ENCODE results near the gene TRIP13. TPM values are rescaled to one million over a fixed set of nuclear protein-coding genes. Genes with fewer than 3 reads are reported as not detected.

TRIP13 gene
- total RNA-seq, 1 donor, result 4.8 TPM

DNA sequence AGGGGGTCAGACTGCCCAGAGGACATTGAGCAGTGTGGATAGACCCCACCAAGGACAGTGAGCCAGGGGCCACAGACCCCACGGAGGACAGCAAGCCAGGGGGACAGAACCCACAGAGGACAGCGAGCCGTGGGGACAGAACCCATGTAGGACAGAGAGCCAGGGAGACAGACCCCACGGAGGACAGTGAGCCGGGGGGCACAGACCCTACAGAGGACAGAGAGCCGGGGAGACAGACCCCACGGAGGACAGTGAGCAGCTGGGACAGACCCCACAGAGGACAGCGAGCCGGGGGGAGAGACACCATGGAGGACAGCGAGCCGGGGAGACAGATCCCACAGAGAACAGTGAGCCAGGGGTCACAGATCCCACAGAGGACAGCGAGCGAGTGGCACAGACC is 38.5 kb upstream of the TRIP13 start:
- no peak for DNase-seq (ENCODE audit: low read depth in 2 of 3, low spot score in 2 of 3)

DNA sequence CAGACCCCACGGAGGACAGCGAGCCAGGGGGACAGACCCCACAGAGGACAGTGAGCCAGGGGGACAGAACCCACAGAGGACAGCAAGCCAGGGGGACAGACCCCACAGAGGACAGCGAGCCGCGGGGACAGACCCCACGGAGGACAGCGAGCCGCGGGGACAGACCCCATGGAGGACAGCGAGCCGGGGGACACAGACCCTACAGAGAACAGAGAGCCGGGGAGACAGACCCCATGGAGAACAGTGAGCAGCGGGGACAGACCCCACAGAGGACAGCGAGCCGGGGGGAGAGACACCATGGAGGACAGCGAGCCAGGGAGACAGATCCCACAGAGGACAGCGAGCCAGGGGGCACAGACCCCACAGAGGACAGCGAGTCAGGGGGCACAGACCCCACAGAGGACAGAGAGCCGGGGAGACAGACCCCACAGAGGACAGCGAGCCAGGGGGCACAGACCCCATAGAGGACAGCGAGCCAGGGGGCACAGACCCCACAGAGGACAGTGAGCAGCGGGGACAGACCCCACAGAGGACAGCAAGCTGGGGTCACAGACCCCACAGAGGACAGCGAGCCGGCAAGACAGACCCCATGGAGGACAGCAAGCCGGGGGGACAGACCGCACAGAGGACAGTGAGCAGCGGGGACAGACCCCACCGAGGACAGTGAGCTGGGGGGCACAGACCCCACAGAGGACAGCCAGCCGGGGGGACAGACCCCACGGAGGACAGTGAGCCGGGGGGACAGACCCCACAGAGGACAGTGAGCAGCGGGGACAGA is 37.5 kb upstream of the TRIP13 start:
- DNase-seq (ENCODE audit: low read depth in 2 of 3, low spot score in 2 of 3), result no peak

DNA sequence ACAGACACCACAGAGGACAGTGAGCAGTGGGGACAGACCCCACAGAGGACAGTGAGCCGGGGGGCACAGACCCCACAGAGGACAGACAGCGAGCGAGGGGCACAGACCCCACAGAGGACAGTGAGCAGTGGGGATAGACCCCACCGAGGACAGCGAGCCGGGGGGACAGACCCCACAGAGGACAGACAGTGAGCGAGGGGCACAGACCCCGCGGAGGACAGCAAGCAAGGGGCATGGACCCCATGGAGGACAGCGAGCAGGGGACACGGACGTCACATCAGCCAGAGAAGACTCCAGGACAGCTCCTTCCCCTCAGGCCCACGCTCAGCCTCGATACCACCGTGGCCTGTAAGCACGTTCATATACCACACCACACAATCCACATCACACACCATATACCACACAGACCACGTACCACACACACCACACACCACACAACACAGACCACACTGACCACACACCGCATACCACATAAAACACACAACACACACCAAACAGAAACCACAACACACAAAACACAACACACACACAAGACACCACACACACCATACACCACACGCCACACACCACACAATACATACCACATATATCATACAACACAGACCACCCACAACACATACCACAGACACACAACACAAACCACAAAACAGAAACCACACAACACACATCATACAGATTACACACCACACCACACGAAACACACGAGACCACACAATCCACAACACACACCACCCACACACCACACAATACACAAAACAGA is 36.7 kb upstream of the TRIP13 start:
- DNase-seq (ENCODE audit: low read depth in 2 of 3, low spot score in 2 of 3), result peak in 1 of 3 donors; percentile 7

DNA sequence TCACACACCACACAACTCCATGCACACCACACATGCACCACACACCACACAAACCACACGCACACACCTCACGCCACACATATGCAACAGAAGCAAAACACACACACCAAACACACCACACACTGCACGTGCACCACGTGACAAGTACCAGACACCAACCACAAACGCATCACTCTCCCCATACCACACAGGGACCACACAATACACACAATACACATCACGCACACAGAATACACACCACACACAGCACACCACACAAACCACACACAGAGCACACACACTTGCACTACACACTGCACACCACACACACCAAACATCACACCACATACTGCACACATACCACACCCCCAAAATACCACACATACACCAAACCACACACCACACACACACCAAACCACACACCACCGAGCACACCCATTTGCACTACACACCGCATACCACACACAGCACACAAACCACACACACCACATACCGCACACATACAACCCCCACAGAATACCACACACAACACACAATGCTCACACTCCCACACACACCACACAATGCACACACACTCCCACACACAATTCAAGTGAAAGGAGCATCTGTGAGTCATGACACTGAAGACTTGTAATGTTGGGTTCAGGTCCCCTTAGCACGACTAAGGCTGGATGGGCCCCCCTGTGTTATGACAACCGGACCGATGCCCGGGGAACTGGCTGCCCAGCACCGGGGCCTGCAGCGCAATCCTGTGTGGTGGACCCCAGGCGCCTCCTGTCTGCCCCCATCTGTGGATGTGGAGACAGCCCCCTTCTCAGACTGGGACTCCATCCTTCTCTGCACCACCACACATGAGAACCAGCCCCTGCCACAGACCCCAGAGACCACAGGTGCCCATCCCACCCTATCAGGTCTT is 35.9 kb upstream of the TRIP13 start:
- DNase-seq (ENCODE audit: low read depth in 2 of 3, low spot score in 2 of 3), result no peak

DNA sequence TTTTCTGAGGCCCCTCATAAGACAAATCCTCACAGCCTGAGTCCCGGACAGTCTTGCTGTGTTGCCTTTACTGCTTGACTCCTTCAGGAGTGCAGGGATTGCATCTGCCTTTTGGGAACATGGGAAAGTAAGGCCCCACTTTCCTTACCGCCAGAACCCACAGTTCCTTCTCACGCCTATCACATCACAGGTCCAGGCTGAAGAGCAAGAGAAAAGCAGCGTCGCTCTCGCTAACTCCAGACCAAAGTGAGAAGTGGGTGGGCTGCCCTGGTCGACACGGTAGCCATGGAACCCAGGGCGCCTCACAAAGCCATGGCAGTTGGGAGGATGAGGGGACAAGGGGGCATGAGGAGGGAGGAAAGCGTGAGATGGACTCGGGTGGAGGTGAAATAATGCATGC is 34.0 kb upstream of the TRIP13 start:
- no peak for DNase-seq (ENCODE audit: low read depth in 2 of 3, low spot score in 2 of 3)

DNA sequence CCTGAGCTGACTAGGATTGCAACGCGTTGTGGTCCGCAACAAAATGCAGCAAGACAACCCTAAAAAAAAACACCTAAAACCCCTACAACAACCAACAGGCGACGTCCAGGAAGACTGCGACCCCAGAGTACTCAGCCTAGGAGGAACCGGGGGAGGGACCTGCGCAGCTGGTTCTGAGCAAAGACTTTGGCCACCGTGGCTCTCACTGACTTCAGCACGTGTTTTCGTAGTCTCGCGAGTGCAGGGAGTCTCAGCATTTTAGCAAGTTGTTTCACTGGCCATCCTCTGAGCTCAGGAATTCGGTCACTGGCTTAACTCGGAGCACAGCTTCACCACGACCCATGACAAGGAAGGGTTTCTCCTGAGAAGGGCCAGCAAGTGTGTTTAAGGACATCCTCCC is 33.3 kb upstream of the TRIP13 start:
- DNase-seq (ENCODE audit: low read depth in 2 of 3, low spot score in 2 of 3), result no peak

DNA sequence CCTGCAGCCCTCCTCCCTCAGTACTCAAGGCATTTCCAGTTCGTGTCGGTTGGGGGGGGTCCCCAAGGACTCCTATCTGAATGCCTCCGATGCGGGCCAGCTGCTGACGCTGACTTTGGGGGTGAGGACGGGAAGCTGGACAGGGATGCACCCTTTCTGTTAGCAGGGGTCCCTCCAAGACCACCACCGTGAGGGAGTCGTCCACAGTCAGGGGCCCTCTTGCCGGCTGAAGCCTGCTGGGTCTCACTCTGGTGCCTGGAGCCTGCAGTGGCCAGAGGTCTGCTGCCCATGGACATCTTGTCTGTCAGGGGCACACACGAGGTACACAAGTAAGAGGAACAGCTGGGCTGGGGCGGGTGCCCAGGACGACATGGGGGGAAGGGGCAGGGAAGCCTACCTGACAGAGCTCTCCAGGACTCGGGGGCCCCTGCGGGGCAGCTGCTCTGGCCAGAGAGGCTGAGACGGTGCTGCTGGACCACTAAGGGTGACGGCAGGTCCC is 32.8 kb upstream of the TRIP13 start:
- no peak for DNase-seq (ENCODE audit: low read depth in 2 of 3, low spot score in 2 of 3)

DNA sequence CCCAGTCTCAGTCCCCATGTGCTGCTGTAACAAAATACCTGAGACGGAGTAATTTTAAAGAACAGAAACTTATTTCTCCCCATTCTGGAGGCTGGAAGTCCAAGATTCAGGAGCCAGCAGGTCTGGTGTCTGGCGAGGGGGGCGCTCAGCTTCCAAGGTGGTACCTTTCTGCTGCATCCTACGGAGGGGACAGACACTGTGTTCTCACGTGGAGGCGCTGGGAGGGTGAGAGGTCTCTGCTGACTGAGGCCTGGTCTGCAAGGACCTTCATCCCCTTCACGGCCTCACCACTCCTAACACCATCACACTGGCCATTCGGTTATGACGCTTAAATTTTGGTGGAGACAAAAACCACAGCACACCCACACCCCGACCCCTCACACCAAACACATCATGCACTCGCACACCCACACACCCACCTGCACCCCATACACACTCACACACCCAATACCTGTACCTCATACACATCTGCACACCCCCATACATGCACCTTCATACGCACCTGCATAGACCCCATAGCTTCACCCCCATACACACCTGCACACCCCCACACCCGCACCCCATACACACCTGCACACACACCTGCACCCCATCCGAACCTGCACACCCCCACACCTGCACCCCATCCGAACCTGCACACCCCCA is 32.1 kb upstream of the TRIP13 start:
- DNase-seq (ENCODE audit: low read depth in 2 of 3, low spot score in 2 of 3), result no peak

DNA sequence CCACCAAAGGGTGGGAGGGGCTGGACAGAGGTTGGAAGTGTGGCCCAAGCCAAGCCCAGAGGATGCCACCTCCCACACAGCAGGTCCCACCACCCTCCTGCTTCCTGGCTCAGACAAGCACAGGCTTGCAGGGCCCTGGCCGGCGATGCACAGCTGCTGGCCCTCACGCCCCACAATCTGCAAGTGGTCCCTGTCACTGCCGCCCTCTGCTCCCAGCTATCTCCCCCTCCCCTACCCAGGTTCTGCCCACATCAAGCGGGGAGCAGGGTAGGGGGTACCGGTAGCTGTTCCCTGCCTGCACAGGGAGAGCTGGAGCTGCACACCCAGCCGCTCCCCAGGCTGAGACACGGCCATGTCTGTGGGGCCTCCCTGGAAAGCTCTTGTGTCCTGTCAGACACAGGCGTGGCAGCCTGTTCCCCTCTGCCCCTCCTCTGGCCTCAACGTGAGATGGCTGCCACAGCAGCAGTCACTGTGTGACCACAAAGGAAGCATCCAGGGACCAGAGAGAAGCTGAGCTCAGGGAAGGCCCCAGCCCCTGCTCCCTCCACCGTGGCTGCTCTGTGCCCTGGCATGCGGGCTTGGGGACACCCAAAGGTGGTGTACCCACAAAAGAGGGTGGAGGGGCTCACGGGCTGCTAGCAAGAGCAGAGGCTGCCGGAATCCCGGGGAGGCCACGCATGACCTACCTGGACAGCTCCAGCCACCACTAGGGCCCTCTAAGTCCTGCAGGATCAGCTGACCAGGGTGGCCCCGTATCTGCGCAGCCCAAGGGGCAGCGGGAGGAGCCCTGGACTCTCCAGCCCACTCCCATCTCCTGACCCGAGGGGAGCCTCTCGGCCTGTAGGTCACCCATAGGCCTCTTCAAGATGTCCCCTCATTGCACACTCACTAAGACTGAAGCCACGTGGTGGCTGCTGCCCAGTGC is 31.0 kb upstream of the TRIP13 start:
- DNase-seq (ENCODE audit: low read depth in 2 of 3, low spot score in 2 of 3), result no peak

DNA sequence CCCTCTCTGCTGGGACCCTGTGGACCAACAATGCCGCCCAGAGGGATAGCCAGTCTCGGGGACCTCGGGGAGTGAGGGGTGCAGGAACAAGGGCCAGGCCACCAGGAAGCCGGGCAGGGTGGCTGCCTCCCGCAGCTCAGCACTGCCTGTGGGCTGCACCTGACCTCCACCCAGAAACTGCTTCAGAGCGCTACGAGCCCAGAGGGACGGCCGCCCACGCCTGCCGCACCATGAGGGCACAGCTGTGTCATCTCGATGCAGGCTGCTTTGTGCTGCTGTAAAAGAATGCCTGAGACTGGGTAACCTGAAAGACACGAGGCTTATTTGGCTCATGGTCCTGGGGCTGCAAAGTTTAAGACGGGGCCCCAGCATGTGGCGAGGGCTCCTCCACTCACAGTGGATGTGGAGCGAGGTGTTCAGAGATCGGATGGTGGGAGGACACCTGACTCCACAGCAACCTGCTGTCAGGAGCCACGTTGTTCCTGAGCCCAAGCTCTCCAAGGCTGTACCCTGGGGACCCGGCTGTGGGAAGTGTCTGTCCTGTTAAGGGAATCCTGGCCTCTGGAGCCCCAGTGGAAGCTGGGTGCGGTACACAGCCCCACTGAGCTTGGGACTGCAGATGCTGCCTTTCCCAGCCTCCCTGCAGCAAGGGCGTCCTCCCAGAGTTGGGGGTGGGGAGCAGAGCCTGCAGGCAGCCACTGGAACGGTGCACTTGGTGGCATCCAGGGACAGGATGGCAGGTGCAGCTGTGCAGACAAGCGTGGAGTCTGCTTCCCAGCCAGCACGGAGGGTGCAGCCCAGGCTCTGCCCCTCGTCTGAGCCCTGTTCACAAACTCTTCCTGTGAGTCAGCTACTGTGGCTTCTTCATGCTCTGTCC is 30.1 kb upstream of the TRIP13 start:
- DNase-seq (ENCODE audit: low read depth in 2 of 3, low spot score in 2 of 3), result no peak

DNA sequence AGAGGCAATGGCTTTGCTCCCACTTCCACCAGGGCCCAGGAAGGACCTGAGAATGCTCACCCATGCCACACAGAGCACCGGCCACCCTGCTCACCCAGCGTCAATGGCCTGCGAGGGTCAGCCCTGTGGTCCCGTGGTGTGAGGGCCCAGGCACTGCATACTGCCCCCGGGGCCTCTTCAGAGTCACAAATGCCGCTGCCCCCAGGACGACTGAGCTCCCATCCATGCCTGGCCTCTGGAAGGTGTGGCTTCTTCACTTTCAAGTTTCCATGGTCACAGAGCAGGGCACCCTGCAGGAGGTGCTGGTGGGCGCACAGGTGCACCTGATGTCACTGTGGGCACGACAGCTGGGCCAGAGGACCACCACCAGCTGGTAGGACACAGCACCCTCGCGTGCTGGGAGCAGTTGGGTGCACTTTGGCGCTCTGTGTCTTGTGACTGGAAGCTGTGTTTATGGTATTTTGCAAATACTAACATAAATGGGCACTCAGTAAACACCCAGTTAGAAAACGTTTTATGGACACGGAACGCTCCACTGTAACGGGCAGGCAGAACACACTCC is 29.4 kb upstream of the TRIP13 start:
- no peak for DNase-seq (ENCODE audit: low read depth in 2 of 3, low spot score in 2 of 3)

DNA sequence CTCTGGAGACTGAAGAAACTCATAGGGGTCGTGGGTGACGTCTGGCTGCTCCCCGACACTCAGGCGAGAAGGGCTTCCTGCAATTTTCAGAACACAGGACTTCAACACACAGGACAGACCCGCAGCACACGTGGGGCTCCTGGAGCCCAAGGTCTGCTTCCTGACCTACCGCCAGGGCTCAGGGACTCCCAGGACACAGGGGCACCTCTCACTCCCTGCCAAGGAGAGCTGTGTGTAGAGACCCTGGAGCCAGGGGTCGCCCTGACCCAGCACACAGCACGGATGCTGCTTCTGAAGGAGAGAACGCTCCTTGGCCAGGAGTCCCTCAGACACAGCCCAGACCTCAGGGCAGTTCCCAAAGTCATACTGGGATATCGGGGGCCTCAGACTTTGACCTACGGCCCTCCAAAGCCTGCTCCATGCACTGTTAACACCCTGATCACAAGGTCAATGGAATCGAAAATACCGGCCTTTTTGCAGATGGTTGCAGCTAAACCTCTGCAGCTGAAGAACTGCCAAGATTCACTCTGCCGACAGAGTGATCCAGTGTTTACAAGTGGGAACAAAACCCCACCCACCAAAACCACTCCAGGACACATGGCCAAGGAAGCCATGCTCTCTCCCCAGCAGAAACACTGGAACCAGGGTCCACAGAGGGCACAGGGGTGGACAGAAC is 28.1 kb upstream of the TRIP13 start:
- DNase-seq (ENCODE audit: low read depth in 2 of 3, low spot score in 2 of 3), result no peak

DNA sequence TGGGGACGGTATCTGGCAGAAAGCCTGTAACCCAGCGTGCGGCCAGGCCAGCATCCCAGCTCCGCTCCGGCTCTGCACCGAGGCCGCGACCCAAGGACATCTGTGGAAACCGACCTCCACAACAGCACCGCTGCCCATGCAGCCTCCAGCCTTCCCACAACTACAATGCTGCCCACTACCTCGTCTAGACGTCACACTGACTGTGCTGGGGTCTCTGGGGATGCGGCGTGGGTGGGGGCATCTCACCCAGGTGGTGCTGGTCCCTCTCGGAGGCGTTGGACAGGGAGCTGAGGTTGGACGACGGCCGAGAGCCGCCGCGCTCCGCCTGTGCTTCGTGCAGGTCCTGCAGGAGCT is 27.5 kb upstream of the TRIP13 start:
- DNase-seq (ENCODE audit: low read depth in 2 of 3, low spot score in 2 of 3), result no peak

DNA sequence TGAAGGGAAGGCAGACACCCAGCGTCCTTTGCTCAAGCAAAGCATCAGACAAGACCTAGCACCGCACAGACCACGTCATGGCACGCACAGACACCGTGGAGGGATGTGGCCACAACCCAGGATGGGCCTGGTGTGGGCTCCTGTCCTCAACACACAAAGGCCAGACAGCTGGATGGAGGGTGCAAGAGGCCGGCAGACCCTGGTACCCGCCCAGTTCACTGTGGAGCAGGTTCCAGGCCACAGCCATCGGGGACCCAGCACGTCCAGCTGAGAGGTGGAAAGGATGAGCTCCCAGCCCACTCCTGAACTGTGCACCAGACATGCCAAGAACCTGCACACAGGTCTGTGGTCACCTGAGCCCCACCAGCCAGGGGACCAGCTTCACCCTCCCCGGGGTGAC is 26.9 kb upstream of the TRIP13 start:
- no peak for DNase-seq (ENCODE audit: low read depth in 2 of 3, low spot score in 2 of 3)

DNA sequence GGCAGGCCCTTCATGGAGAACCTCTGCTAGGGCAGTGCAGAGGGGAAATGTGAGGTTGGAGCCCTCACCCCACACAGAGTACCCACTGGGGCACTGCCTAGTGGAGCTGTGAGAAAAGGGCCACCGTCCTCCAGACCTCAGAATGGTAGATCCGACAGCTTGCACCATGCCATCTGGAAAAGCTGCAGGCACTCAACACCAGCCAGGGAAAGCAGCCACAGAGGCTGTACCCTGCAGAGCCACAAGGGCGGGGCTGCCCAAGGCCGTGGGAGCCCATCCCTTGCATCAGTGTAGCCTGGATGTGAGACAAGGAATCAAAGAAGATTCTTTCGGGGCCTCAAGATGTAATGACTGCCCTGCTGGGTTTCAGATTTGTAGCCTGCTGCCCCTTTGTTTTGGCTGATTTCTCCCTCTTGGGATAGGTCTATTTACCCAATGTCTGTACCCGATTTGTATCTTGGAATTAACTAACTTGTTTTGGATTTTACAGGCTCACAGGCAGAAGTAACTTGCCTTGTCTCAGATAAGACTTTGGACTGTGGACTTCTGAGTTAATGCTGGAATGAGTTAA is 25.3 kb upstream of the TRIP13 start:
- no peak for DNase-seq (ENCODE audit: low read depth in 2 of 3, low spot score in 2 of 3)

DNA sequence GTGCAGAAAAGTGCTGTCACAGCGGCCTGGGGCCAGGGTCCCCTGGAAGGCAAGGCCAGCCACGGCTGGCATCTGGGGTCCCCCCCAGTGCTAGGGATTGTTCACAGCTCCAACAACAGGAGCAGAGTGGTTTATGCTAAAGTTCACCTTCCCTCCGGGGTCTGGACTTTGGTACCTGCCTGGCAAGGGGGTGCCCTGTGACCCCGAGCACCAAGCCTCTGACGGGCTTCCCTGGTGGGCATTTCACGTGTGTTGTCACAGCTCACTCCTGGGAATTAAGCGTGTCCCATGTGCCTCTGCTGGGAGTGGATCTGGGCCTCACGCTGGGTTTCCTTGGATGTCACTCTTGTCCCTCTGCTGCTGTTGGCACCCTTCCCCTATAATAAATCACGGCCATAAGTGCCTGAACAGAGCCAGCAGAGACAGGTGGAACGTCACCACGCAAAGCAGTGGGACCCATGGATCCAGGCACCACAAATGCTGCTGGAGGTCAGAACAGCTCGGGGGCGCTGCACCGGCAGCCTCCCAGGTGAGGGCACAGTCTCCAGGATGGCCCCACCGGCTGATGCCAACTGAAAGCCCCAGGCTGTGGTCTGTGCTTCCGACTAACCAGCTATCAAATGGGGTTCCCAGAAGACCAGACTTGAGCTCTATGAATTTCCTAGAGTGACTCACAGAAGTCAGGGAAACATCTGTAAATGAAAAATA is 24.1 kb upstream of the TRIP13 start:
- no peak for DNase-seq (ENCODE audit: low read depth in 2 of 3, low spot score in 2 of 3)

DNA sequence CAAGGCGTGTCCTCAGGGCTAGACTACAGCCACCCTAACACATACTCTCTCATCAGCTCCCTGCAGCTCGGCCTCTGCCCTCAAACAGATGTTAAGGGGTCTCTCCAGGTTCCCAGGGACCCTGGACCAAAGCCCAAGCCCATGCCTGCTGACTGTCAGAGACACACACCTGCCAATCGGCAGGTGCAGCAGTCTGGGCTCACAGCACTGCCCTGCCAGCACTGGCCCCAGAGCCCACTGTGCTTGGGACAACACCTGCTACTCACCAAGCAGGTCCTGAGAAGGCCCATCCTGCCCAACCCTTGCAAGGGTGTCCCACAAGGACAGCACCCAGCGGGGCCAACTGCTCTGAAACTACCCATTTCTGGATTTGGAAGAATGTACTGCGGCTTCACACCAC is 21.7 kb upstream of the TRIP13 start:
- no peak for DNase-seq (ENCODE audit: low read depth in 2 of 3, low spot score in 2 of 3)

All from hematopoietic multipotent progenitor cell (in vitro differentiated cells).